NCI-H187 treated with DMSO at 0.1 percent for 48 hours (cell line): ENCODE results near the gene LSG1.

Experiments used
- DNase-seq: peaks from one replicate; lab custom pipeline; 2025; lab: John Stamatoyannopoulos, UW

LSG1 gene

DNA sequence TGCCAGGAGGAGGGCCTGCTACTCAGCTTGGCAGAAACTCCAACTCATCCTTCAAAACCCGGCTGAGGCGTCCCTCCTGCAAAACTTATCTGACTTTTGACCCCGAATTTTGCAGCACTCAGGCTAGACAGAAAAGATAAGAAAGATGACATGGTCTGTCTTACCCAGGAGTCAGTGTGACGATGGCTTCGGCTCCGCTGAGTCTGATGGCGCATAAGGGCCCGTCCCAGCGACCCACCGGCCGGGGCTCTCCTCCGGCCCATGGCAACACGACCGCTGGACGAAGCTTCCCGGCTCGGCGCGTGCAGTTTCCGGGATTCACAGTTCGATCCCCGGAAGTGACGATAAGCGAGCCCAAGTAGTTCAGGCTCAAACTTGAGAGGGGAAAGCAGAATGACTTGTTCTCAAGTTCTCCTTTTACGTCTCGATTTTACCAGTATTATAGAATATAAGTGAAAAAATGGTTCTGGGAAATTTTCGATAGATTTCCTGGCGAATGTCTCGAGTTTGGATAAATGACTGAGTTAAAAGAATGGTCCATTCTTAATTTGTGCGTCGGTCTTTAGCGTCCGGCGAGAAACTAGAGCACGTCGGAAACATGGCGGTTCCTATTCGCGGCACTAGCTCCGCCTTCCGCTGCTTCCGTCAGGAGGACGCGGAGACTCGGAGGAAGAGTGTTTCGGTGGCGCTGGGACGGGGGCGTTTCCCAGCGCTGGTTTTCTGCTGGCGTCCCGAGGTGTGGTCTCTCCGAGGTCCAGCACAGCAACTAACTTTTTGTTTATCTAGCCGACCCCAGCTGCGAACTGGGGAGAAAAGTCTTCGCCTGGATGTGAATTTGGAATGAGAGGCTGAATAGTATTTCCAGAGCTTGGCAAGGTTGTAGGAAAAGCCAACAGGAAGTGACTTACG is at the start of gene LSG1:
Gene LSG1 (minus strand): TSS at position 292 of the 909 bp plus-strand sequence. CDS start 29 bp downstream, at position 263.
- peak; percentile 85 for DNase-seq

DNA sequence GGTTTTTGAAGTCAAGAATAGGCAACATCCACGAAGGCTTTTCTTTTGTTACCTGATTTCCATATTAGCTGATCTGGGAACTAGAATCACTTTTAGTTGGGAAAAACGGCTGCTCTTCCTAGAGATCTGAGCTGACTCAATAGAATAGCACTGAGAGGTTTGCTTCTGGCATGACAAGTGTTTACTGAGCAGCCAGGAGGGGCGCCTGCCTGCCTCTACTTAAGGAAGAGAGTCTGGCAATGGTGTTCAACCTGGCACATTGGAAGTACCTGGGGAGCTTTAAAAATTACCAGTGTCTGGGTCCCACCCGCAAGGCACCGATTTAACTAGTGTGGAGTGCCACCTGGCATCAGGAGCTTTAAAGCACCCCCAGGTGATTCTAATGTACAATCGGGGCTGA is 48.1 kb upstream of the LSG1 start:
- DNase-seq: peak; percentile 95

DNA sequence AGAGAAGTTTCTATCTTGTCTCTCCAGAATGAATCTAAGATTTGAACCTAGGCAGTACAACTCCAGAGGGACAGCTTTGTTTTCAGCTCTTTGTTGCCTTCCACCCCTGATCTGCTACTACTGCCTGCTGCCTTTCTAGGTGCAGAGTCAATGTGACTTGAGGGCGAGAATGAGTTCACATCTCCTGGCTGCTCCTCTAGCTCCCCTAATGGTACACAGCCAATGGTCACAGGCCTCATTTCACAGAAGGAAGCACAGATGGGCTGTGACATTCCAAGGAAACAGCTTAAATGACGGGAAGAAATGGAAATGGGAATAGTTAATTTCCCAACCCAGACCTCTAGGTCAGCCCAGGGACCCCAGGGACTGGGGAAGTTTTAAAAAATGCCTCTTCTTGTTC is 46.1 kb upstream of the LSG1 start:
- DNase-seq: no peak

DNA sequence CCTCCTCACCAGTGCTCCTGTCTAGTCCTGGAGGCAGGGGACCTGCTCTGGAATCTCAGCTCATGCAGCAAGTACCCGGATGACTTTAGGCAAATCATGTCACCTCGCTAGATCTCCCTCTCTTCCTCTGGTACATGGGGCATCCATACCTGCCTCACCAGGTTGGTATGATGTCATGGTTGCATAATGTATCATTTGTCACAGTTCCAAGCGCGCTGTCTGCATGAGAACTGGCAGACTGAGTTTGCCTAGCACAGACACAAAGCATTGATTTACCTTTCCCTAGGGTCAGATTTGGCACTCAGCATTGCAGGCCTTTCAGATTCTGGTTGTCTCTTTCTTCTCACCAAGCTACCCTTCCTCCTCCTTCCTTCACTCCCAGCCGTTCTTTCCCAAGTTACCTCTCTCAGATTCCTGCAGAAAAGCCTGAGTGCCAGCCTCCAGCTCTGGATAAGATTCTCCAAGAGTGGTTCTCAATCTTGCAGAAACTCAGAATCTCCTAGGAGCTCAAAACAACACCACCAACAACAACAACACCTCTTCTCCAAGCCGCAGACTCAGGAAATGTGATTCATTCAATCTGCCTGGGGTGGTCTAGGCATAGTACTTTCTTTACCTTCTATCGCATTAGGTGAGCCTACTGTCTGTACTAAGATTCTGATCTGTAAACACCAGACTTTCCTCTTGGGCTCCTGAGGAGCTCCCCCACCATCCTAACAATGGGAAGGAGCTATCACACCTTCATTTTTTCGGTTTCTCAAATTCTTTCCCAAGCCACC is 43.2 kb upstream of the LSG1 start:
- DNase-seq: no peak

DNA sequence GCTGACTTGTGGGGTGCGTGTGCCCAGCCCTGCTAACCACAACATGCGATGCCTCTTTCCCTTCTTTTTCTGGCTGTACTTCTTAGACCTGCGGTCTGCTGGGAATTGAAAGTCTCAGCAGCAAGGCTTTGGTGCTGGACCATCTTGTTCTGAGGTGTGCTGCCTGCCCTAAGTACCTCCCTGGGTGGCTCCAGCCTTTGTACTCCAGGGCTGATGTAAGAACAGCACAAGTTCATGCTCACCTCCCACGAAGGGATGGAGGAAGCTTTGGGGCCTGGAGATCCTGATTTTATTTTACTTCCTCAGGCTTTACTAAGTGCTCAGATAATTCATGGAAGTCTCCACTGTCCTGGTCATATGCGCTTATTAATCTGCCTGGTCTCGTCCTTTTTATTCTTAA is 42.6 kb upstream of the LSG1 start:
- DNase-seq: no peak

DNA sequence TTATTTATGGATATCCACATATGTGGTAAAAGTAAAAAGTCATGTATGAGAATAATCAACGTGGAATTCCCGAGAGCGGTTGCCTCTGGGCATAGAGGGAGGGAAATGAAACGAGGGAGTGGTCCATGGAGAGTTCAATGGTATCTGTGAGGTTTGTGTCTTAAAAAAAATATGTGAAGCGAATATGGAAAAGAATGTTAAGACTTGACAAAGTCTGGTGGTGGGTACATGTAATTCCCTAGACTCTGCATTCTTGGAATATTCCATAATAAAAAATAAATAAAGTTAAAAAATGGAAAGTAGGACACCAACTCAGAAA is 42.1 kb upstream of the LSG1 start:
- DNase-seq: no peak

DNA sequence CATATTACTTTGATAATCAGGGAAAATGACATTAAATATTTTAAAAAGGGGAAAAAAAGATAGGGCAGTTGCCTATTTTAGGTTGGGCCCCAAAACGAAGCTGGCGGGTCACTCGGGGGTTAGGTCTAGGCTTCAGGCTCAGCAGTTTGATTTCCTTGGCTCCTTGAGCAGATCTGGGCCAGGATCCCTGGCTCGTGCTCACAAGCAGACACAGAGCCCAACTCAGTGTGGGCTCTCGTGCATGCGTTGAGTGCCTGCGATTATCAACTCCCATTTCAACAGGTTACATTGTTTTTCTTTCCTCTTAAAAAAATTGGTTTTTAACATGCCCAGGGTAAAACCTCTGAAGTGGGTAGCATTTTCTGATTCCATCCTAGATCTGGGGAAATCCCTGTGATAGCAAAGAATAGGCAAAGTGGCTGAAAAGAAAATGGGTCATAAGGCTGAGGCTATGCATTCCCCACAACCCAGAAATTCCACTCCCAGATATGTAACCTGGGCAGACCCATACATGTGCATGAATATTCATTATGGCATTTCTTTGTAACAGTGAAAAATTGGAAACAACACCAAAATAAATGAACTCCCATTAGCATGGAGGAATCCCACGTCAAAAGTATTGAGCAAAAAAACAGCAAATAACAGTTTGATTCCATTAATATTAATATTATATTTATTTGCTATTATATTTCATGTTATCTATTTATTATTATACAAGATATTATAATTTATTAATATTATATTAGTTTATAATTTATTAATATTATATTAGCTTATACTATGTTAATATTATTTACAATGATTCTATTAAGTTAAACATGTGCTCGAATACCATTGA is 41.5 kb upstream of the LSG1 start:
- DNase-seq: no peak

DNA sequence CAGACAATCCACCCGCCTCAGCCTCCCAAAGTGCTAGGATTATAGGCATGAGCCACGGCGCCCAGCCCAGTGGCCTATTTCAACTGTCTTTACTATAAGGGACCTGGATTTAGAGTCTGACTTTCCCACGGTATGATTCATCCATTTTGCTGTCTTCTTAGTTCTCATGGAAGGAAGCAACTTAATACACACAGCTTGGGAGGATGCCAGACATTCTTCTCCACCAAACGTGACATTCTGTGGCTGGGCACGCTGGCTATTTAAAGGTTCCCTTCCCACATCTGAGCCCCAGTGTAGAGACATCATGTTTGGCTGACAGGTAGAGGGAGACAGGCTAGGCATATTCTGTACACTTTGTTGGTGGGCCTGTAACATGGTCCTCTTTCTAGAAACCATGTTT is 39.9 kb upstream of the LSG1 start:
- no peak for DNase-seq

DNA sequence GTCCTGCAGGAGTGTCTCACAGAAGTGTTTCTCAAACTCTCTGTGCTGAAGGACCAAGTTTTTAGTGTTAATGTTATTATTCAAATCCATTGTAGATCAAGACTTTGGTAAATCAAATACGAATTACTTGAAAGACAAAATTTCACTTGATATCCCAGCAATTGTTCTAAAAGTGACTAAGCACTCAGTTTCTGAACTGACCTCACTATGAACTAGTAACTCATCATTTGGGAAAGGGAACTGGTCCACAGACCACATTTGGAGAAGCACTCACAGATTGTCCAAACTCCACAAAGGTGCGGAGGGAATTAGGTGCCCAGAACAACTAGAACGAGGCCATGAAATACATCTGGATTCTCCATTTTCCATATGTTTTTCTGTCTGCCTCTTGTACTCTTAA is 39.3 kb upstream of the LSG1 start:
- DNase-seq: no peak

DNA sequence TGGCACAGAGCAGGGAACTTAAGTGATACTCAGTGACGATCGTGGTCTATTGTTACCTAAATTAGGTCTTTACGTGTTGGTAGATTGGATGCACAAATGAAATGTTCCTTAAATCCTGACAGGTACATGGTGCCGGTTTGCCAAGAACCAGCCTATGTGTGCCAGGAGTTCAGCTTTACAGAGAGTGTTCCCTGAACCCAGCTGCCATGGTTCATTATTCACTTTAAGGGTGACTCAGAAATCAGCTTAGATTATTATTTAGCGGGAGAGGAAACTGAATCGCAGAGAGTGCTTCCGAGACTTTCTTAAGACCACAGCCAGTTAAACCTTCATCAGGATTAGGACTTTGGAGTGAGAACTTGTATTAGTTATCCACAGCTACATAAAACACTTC is 35.2 kb upstream of the LSG1 start:
- no peak for DNase-seq

DNA sequence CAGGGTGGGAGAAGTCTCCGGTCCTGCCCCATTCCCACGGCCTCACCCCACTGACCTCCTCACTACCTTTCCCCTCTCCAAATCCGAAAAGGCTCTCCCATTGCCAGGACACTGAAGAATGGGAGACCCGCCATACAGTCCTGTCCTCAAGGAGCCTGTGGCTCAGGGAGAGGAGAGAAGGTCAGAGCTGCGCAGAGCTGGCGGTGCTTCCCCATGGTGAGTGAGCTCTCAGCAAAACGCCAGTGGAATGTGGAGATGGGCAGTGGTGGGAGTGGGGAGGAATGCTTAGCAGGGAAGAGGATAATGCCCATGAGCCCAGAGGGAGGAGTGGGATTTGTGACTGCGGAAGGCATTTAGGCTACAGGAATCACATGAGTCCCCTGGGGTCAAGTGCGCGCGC is 33.8 kb upstream of the LSG1 start:
- no peak for DNase-seq

DNA sequence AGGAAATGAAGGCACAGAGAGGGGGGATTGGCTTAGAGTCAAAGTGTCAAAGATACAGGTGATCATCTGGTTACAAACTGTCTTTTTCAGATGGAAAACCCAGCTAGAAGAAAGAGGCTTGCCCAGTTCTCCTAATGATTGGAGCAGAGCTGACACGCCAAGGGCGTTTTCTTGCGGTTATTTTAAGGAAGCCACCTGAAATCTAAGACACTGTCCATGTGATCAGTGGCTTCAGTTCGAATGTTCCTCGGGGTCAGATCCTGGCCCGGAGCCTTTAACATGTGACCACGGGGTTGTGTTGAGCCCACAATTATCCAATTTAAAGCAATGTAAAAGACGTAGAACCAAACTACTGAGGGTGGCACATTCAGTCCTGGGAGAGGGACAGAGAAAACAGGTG is 33.2 kb upstream of the LSG1 start:
- no peak for DNase-seq

DNA sequence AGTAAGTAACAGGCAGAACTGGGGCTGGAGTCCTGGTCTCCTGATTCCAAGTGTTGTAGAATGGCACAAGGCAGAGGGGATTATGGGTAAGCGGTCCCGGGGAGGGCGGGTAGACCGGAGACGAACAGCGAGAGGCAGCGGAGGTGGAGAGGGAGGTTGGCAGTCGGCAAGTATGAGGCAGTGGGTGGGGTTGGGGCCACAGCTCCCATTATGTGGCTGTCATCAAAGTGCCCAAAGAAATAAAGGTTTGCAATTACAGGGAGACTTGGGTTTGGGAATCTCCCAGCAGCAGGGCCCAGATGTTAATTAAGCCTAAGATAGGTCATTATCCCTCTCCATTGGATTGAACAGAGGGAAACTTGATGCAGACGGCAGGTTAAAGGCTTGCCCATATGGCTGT is 30.6 kb upstream of the LSG1 start:
- no peak for DNase-seq

DNA sequence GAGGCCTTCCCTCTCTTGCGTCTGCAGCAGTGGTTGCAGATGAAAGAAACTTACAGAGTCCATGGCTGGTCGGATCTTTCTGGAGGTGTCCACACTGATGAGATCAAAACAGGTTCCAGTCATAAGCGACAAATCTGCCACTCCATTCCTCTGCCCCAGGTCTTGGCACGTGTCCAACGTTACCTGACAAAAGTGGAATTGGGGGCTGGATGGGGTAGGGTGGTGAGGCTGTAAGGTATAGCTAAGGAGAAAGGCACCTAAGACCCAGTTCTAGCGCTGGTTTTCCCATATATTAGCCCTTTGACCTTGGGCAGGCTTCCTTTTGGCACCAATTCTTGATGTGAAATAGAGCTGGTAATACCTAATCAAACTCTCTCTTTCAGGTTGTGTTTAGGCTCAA is 24.7 kb upstream of the LSG1 start:
- no peak for DNase-seq

DNA sequence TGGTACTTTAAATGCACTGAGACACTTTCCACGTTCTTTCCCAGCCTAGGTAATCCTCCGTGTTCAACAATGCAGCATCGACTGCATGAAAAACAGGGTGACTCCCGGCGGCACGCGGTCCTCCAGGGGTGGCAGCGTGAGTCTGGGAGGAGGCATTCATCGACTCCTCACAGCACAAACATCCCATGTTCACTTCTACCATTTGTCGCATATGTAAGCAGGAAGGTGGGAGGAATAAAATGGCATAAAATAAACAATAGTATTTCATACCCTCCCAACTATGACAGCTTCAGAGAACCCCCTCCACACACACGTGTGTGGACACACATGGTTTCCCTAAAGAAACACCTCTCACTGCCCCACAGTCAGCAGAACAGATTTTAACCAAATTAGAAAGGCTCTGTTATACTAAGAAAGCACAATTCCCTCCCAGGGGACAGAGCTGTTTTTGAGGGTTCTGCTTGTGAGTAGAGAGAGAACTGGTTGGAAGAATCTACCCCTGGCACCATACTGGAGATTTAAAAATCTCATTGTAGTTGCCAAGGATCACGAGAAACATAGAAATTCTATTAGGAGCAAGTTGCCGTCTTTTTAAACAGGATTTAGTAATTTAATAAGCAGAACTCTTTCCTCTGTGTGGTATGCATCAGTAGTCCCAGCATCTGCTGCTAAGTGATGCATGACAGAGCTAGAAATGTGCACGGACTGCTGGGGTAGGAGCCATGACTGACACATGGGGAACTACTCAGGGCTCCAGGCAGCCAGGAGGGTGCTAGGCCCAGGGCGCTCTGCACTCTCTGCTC is 19.7 kb upstream of the LSG1 start:
- peak; percentile 46 for DNase-seq

DNA sequence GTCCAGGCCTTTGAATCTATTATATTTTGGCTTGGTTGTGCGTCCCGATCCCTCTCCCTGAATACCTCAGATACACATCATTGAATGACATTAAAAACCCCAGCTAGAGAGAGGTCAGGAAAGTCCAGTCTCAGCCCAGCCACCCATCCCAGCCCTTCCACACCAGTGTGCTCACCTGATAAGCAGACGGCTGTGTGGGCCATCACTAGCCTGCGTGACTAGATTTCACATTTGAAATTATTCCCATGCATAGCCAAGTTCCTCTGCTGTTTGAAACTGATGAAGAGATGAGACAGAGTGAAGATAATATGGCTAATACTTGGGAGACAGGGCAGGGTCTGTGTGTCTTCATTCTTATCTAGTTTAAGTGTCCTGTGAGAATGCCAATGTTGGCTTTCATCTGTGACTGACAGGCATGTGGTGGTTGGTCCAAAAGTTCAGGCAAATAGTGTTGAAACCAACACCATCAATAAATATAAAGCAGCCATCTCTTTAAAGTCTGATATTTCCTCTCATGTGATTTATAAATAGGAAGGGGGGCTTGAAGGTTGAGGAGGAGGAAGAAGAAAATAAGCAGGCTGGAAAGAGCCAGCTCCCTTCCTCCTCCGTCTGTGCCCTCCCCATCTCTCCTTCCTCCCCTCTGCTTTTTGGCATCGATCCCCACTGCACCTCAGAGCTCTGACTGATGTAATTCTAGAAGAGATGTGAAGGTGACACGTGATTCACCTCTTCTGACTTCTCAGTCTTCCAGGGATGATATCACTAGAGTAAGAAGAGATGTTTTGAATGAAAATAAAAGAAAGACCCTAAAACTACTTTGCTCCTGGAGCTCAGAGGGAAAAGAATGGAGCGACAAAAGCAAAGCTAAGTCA is 18.7 kb upstream of the LSG1 start:
- no peak for DNase-seq

DNA sequence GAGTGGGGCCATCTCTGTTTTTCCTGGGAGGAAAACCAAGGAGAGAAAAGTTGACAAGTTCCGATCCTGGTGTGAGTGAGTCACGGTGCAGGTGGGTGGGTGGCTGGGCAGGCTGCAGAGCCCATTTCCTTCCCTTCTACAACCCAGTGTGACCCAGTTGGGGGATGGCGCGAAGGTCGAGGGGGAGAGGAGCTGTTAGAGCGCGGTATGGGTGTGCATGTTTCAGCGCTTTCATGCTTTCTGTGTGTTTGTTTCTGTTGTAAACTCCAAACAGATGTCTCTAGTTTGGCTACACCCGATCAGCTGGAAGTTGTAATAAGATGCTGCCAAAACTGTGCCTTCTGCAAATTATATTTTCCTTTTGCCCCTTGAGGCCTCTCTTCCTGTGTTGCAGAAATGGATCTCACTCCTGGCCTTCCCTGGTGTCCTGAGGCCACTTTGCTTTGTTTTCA is 17.5 kb upstream of the LSG1 start:
- DNase-seq: no peak

DNA sequence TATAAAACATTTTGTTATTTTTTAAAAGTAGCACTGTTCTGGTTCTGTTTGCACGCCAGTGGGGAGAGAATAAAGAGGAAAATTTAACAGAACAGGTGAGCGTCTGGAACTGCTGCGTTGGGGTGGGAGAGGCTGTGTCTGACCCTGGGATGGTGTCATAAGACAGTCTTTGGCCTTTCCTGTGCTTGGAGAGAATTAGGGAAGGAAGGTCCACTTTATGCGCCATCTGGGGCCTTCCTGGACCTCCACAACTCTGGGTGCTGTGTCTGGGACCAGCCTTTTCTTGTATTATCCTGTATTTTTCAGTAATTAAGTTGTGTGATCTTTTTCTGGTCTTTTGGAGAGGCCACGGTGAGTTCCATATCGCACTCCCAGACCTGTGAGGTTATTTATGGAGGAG is 17.0 kb upstream of the LSG1 start:
- no peak for DNase-seq

DNA sequence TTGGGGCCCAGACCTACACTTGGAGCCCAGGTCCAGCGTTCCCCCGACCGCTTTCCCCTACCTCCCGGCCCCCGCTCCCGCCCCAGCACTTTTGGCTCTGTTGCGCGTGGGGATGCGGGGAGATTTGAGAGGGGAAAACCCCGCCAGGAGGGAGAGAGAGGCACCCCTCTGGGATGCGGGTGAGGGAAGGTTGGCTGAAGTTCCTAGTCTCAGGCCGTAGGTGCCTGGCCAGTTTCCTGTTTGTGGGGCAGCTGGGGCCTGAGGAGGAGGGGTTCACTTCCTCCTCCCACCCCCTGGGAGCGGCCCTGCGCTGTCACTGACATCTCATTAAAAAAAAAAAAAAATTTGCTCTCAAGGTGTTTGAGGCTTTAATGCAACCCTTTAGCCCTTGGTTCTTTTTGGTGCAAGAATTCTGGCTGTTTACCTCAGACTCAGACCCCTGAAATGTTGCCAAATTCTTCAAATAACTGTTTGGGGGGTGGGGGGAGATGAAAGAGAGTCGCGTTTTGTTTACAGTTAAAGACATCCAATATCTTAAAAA is 16.3 kb upstream of the LSG1 start:
- DNase-seq: no peak

DNA sequence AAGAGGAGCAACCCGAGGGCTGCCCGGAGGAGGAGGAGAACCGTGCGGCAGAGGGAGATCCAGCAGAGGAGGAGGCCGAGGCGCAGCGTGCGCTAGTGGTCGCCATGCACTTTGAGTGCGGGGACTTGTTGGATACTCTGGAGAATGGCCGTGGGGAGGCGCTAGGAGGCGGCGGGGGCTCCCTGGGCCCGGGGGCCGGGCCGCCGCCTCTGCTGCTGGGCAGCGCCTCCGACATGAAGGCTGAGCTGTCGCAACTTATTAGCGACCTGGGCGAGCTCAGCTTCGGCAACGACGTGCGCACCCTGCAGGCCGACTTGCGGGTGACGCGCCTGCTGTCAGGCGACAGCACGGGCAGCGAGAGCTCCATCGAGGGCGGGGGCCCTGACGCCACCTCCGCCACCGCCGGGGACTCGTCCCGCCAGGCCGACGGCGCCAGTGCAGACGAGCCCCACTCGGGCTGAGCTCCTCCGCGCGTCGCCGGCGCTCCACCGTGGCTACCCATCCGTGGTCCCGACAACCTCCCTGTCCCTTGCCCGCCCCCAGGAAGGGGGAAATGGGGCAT is 15.7 kb upstream of the LSG1 start:
- no peak for DNase-seq
